GM21723 (cell line): ENCODE results near the gene HAVCR2.
"Not testable (repeated sequence)": the region's sequence is repeated elsewhere in the genome, so short reads cannot be mapped to it uniquely, and the experiment has no call there.

Experiments
- ATAC-seq: cut with Tn5 transposase; IDR thresholded peaks from one replicate; pipeline ENCODE4 v1.9.1; 2021; ENCODE audit warnings: mild to moderate bottlenecking, moderate library complexity; ENCODE audit not compliant: unreplicated experiment

The HAVCR2 gene

DNA sequence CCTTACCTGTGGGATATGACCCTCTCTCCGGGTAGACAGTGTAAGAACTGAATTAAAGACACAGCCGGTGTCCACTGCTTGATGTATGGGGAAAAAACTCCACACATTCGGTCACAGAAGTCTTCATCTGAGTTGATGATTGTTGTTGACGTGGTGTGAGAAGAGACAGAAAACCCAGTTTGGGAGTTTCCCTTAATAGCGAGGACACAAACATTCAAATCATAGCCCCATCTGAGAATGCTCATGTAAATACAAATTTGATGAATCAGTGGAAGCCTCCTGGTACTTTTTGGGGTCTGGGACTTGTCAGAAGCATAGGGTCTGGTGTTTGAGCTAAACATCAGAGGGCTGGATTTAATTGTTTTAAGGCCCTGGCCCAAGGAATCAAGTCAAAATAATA is 60.9 kb downstream of the HAVCR2 start:
- ATAC-seq: peak; percentile 65

DNA sequence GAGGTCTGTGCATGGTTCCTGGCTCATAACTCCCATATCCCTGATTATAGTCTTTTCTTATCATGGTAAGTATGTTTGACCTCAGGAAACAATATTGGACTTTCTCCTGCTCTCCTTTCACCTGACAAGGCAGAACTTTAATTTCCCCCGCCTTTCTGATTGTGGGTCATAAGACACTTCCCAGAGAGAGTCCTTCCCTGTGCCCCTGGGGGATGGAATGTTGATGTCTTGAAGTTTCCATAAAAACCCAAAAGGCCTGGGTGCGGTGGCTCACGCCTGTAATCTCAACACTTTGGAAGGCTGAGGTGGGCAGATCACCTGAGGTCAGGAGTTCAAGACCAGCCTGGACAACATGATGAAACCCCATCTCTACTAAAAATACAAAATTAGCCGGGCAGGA is 61.8 kb downstream of the HAVCR2 start:
- ATAC-seq: not testable (repeated sequence)

DNA sequence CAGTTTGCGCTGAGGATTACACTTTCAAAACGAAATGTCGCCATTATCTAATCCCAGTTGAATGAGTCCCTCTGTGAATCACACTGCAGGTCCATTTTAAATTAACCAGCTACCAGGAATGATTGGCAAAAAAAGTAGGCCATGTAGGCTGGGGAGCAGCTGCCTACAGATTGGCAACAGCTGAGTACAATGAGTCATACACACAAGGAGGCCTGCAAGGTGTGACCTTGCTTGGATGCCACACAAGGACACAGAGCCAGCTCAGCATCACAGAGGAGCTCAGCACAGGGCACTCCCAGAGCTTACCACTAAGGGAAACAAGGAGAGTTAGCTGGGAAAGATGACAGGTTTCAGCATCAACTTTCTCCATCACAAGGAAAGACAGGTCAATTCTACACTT is 62.8 kb downstream of the HAVCR2 start:
- no peak for ATAC-seq

DNA sequence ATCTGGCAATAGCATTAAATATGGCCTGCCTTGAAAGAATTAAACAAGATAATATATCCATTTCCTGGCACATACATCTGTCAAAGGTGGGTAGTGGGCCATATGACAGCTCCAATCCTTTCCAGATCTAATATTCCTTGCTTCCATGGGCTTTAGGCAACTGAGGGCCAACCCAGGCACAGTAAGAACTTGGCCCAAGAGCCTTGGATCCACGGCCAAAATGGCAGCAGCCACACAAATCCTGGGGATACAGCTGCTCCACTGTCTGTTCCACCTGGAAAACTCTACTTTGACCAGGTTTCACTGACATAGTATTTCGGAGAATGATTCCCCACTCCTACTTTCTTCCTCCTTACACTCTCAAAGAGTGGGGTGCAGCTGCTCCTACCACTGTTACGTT is 63.2 kb downstream of the HAVCR2 start:
- no peak for ATAC-seq

DNA sequence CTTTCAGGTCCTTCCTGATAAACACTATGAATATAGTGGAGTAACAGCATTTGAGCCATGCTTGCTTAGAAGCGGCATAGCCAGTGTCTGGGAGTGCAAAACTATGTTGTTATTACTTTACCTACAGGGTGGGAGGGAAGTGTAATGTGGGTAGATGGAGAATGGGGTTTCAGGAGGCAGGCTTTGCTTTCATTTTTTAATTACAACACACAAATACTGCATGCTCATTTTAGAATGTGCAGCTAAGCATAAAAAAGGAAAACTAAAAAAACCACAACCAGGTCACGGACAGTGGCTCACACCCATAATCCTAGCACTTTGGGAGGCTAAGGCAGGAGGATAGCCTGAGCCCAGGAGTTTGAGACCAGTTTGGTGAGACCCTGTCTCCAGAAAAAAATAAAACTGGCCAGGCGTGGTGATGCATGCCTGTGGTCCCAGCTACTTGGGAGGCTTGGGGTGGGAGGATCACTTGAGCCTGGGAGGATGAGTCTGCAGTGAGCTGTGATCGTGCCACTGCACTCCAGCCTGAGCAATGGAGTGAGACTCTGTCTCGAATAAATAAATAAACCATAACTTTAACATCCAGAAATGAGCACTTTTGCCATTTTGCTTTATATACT is 70.2 kb downstream of the HAVCR2 start:
- ATAC-seq: no peak
